Lower leg skin (tissue), 4 donors: ENCODE data around the gene SLC27A2. TPM values are rescaled to one million over a fixed set of nuclear protein-coding genes. Genes with fewer than 3 reads are reported as not detected.
A peak's percentile ranks its signal among the peaks of the same experiment; 100 is the strongest.

Experiments used
- DNase-seq, 2 donors: peaks; one replicate each; pipeline ENCODE4 v3.0.0-alpha.2; 2019; ENCODE audit warnings: low spot score in 2 of 2
- H3K4me3 ChIP-seq: fragments of 200-600 bp; sonication (generic); 2 replicates; pipeline ENCODE4 v1.5.1; 2017; ENCODE audit warnings: mild to moderate bottlenecking, low read depth; ENCODE audit not compliant: poor library complexity, severe bottlenecking
- CTCF ChIP-seq, 3 donors: fragments of 450-650 bp; IDR thresholded peaks; one replicate each; pipeline ENCODE4 v1.5.1; 2016; ENCODE audit warnings: antibody characterized with exemption in 3 of 3, mild to moderate bottlenecking in 3 of 3, moderate library complexity in 2 of 3
- POLR2A ChIP-seq, 2 donors: fragments of 450-650 bp; IDR thresholded peaks; one replicate each; pipeline ENCODE4 v1.6.1; 2016 to 2017; ENCODE audit warnings: antibody characterized with exemption in 2 of 2, mild to moderate bottlenecking in 1 of 2, moderate library complexity in 1 of 2
- WGBS, 2 donors: methylation state at CpG; one replicate each; pipeline ENCODE4 v1.1.5; 2018; 5-methylcytosine and 5-hydroxymethylcytosine counted together
- intact Hi-C: fragments of 100-400 bp; cut with DNase I; formaldehyde crosslinking; loops from one replicate; pipeline ENCODE4 v1.15.0; 2023; ENCODE audit warnings: low total_unique reads
- total RNA-seq, 4 donors: library from RNA; depleted of rRNA; stranded (reverse); fragments of >200 nt; gene quantifications; one replicate each; pipeline ENCODE4 v1.1.0, GENCODE V29; 2016

The SLC27A2 gene
- total RNA-seq, 4 donors from 2014 or later, result 0.53 to 4.1 (median 1.3) TPM

DNA sequence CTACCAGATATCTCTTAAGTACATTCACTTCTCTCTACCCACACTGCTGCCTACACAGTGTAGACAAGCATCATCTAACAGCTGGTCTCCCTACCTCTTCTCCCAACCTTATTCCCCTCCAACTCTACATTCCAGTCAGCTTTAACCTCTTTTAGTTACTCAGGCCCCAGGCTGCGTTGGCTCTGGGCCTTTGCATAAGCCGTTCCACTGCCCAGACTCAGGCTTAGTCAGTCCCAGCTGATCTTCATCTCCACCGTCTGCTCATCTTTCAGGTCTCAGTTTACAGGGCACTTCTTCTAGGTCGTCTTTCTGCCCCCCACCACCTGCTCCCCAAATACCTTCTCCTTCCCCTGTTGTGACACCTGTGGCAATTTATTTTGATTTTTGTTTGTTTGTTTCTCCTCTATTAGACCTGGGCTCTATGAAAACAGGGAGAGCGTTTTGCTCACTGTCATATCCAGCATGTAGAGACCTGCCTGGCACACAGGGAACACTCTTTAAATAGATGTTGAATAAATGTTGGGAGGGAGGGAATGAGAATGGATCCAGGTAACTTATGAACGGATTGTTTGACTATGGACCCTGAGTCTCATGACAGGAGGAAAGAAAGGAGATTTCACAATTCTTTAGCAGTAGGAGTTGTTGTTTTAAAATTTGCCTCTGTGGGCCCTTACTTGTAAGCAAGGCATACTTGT lies 11.1 kb downstream of the SLC27A2 start:
- TF ChIP-seq POLR2A (IDR thresholded peaks at IDR 0.05) (no peak), CTCF (IDR thresholded peaks at IDR 0.05) (no peak)
- intact Hi-C loops, result no loop called here
- peak in 1 of 2 donors; percentile 40 for DNase-seq
- 53 to 60% methylated on average over 6 of the region's 6 CpGs for WGBS, 2 donors
- H3K4me3 ChIP-seq, result no peak overlapping the region

DNA sequence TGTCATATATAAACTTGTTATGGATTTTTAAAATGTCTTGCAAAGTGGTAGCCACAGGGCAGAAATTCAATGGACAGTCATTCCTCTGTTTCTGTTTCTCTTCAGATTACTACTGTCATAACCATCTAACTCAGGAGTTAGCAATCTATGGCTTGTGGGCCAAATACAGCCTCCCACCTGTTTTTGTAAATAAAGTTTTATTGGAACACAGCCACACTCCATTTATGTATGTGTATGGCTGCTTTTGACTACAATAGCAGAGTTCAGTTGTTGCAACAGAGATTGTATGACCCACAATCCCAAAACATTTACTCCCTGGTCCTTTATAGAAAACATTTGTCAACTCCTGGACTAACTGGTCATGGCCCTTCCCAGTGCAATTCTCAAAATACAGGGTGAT lies 20.0 kb downstream of the SLC27A2 start:
- intact Hi-C loops, result no loop called here
- TF ChIP-seq CTCF (IDR thresholded peaks at IDR 0.05) (no peak), POLR2A (IDR thresholded peaks at IDR 0.05) (no peak)
- no peak overlapping the region for H3K4me3 ChIP-seq

GRCh38 chr15:50206020-50206419 lies 24.0 kb downstream of the SLC27A2 start:
- no peak overlapping the region for H3K4me3 ChIP-seq
- DNase-seq, result no peak
- TF ChIP-seq CTCF (IDR thresholded peaks at IDR 0.05) (no peak), POLR2A (IDR thresholded peaks at IDR 0.05) (no peak)
- intact Hi-C loops, result no loop called here
- 75 to 87% methylated on average over 5 of the region's 5 CpGs for WGBS, 2 donors

More for the DNA sequence above, 20.0 kb downstream of the SLC27A2 start:
- no peak for DNase-seq

DNA sequence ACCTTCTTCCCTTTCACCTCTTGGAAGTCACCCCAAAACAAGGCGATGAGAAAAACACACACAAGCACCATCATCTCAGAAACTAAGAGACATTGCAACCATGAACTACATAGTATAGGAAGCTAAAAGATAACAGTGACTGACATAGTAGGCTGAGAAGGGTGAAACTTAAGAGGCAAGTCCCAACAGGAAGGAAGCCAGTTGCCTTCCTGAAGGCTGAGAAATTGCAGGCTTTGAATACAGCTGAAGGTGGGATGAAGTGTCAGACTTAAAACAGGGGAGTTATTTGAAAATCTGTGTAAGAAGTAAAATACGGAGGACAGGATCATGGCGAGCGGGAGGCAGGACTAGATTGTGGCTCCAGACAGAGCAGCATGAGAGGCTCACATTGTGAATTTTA lies 27.8 kb downstream of the SLC27A2 start:
- no peak overlapping the region for H3K4me3 ChIP-seq
- DNase-seq, result no peak
- intact Hi-C loops, result no loop called here
- 58 to 59% methylated on average over 4 of the region's 4 CpGs for WGBS, 2 donors
- no peak for TF ChIP-seq CTCF (IDR thresholded peaks at IDR 0.05)
- TF ChIP-seq POLR2A (IDR thresholded peaks at IDR 0.05), result no peak

GRCh38 chr15:50210462-50211157 lies 28.6 kb downstream of the SLC27A2 start:
- DNase-seq, result no peak
- WGBS, 2 donors, result 43 to 62% methylated on average over 8 of the region's 8 CpGs
- intact Hi-C loops, result no loop called here
- TF ChIP-seq POLR2A (IDR thresholded peaks at IDR 0.05) (no peak), CTCF (IDR thresholded peaks at IDR 0.05) (no peak)
- H3K4me3 ChIP-seq, result no peak overlapping the region
